DOHH2 (cell line): ENCODE results near the gene GAS1.

Source experiments
- H3F3A ChIP-seq: fragments of 200-600 bp; sonication (generic), shearing (Covaris generic); 2 replicates; pipeline ENCODE4 v1.6.0; 2016; ENCODE audit warnings: antibody characterized with exemption, mild to moderate bottlenecking; ENCODE audit not compliant: control insufficient read depth, insufficient read depth
- H3K27ac ChIP-seq: fragments of 200-600 bp; sonication (generic); 2 replicates; pipeline ENCODE4 v1.5.1; 2014; ENCODE audit warnings: low read depth, mild to moderate bottlenecking, low read length, moderate library complexity
- H3K27me3 ChIP-seq: fragments of 200-600 bp; sonication (generic); 2 replicates; pipeline ENCODE4 v1.6.1; 2014; ENCODE audit warnings: mild to moderate bottlenecking, low read length, mixed read lengths; ENCODE audit not compliant: control insufficient read depth
- H3K36me3 ChIP-seq: fragments of 200-600 bp; sonication (generic); 2 replicates; pipeline ENCODE4 v1.6.1; 2014; ENCODE audit warnings: mild to moderate bottlenecking, low read length, moderate library complexity, mixed read lengths; ENCODE audit not compliant: control insufficient read depth
- H3K4me1 ChIP-seq: fragments of 200-600 bp; sonication (generic); 2 replicates; pipeline ENCODE4 v1.6.1; 2014; ENCODE audit warnings: mild to moderate bottlenecking, low read length, mixed read lengths; ENCODE audit not compliant: control insufficient read depth
- H3K4me2 ChIP-seq: fragments of 200-600 bp; sonication (generic); 2 replicates; pipeline ENCODE4 v1.6.0; 2014; ENCODE audit warnings: mild to moderate bottlenecking, low read length, moderate library complexity
- H3K4me3 ChIP-seq: fragments of 200-600 bp; sonication (generic); 2 replicates; pipeline ENCODE4 v1.5.1; 2014; ENCODE audit warnings: mild to moderate bottlenecking, low read length, mixed read lengths
- H3K79me2 ChIP-seq: fragments of 200-600 bp; sonication (generic); 2 replicates; pipeline ENCODE4 v1.6.1; 2014; ENCODE audit warnings: mild to moderate bottlenecking, low read length, mixed read lengths; ENCODE audit not compliant: control insufficient read depth
- H3K9me2 ChIP-seq: fragments of 200-600 bp; sonication (generic); replicated peaks from 2 replicates; pipeline ENCODE4 v1.6.1; 2014; ENCODE audit warnings: mild to moderate bottlenecking, low read length, mixed read lengths; ENCODE audit not compliant: control insufficient read depth
- H3K9me3 ChIP-seq: fragments of 200-600 bp; sonication (generic); 2 replicates; pipeline ENCODE4 v1.6.1; 2014; ENCODE audit warnings: antibody characterized with exemption, low read length, mixed read lengths; ENCODE audit not compliant: control insufficient read depth, insufficient read depth
- H4K20me1 ChIP-seq: fragments of 200-600 bp; sonication (generic); 2 replicates; pipeline ENCODE4 v1.6.0; 2014; ENCODE audit warnings: low read depth, mild to moderate bottlenecking, antibody characterized with exemption, low read length, moderate library complexity; ENCODE audit not compliant: control insufficient read depth, insufficient read depth
- CTCF ChIP-seq: fragments of 200-600 bp; sonication (generic); IDR thresholded peaks from one replicate; pipeline ENCODE4 v1.5.1; 2014; ENCODE audit warnings: antibody characterized with exemption, mild to moderate bottlenecking, low read depth, low read length; ENCODE audit not compliant: poor library complexity, severe bottlenecking
- EZH2phosphoT487 ChIP-seq: fragments of 200-600 bp; sonication (generic); IDR thresholded peaks from 2 replicates; pipeline ENCODE4 v1.6.1; 2017; ENCODE audit warnings: borderline replicate concordance, mild to moderate bottlenecking, antibody characterized with exemption, low read length, moderate library complexity, mixed read lengths

The GAS1 gene

GRCh38 chr9:86955042-86955441 lies 7.7 kb upstream of the GAS1 start:
- Histone ChIP-seq H3K4me1 (no peaks in the 10 kb centered on the region), H3K4me3 (no peak overlapping the region), H3K27ac (no peak overlapping the region), H3K27me3 (no peaks in the 10 kb centered on the region), H3F3A (no peaks in the 10 kb centered on the region), H4K20me1 (no peaks in the 10 kb centered on the region), H3K36me3 (no peaks in the 10 kb centered on the region), H3K9me3 (no peaks in the 10 kb centered on the region), H3K4me2 (no peak overlapping the region), H3K79me2 (no peaks in the 10 kb centered on the region), H3K9me2 (no peaks in the 10 kb centered on the region; the same call in 1 of the 2 replicates)
- TF ChIP-seq EZH2phosphoT487 = no peak
- TF ChIP-seq CTCF = no peak

- H3K79me2 ChIP-seq = no peaks in the 10 kb centered on the region
- H3K4me3 ChIP-seq = no peak overlapping the region
- no peaks in the 10 kb centered on the region for H4K20me1 ChIP-seq
- H3K36me3 ChIP-seq = no peaks in the 10 kb centered on the region
- no peaks in the 10 kb centered on the region; the same call in 1 of the 2 replicates for H3K9me2 ChIP-seq
- no peak overlapping the region for H3K4me2 ChIP-seq
- no peaks in the 10 kb centered on the region for H3K27me3 ChIP-seq
- no peaks in the 10 kb centered on the region for H3K9me3 ChIP-seq
- no peaks in the 10 kb centered on the region for H3F3A ChIP-seq
- TF ChIP-seq CTCF = no peak
- no peak for TF ChIP-seq EZH2phosphoT487
- H3K4me1 ChIP-seq = peaks cover 5% of the 10 kb centered on the region
- H3K27ac ChIP-seq = no peak overlapping the region
Measured at GRCh38 chr9:86953181-86953580, 5.9 kb upstream of the GAS1 start.

GRCh38 chr9:86948074-86948929 lies 996 bp upstream of the GAS1 start:
- Histone ChIP-seq H3K27me3 (peaks cover 15% of the 10 kb centered on the region), H3K79me2 (no peaks in the 10 kb centered on the region), H3K9me3 (no peaks in the 10 kb centered on the region), H3F3A (no peaks in the 10 kb centered on the region), H3K36me3 (no peaks in the 10 kb centered on the region), H3K4me3 (peak overlapping the region; percentile 73), H3K9me2 (no peaks in the 10 kb centered on the region; the same call in 1 of the 2 replicates), H3K4me1 (peaks cover 7% of the 10 kb centered on the region), H3K27ac (no peak overlapping the region), H3K4me2 (peak overlapping the region; percentile 78), H4K20me1 (no peaks in the 10 kb centered on the region)
- TF ChIP-seq EZH2phosphoT487 (no peak; the same call in 1 of the 2 replicates), CTCF (peak; percentile 69)
